GM19372 (cell line): ENCODE results near the gene SEC22C.

Experiments used
- ATAC-seq: cut with Tn5 transposase; IDR thresholded peaks from one replicate; pipeline ENCODE4 v1.9.1; 2021; ENCODE audit warnings: mild to moderate bottlenecking, low read depth, moderate library complexity; ENCODE audit not compliant: unreplicated experiment

The SEC22C gene

DNA sequence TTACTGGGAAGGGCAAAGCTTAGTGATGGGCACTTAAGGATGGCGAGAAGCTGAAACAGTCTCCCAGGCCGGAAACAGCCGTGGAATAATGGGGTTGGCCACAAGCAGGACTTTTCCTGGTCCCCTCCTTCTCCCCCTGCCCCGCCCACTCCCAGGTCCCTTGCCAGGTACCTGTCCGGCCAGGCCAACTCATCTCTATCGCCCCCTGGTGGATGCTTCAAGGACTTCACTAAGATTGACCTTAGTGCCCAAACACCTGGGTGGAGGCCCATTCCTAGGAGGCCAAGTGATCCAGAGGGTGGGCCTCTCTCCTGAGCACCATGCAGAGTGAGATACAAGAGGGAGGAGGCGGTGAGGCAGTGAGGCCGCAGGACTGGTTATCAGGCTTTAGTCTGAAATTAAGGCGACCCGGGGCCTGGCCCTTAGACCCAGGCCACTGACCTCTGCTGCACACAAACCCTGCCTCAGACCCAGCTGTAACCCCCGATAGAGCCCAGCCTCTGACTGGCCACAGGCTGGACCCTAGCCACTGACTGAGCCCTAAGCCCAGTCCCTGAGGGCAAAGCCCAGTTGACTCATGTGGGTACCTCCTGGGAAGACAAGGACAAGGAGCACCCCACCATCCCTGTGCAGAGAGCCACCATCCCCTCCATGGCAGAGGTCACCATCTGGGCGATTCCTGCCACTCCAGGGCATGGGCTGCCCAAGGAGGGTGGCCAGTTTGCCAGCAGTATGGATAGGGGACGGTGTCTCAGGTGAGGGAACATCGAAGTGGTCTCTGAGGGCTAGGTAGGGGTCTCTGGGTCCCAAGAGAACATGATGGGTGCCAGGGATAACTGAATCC, 41.7 kb downstream of the SEC22C start:
- no peak for ATAC-seq

DNA sequence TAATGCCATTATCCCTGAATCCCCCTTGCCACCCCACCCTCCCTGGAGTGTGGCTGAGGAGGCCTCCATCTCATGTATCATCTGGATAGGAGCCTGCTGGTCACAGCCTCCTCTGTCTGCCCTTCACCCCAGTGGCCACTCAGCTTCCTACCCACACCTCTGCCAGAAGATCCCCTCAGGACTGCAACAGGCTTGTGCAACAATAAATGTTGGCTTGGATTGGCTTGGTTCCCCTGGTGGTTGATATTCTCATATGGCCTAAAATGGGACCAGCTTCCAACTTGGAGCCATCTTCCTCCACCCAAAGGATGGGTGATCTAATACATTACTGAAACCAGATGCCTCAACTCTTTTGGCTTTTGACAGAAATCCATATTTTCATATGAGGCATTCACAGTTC, 44.4 kb downstream of the SEC22C start:
- ATAC-seq: no peak

DNA sequence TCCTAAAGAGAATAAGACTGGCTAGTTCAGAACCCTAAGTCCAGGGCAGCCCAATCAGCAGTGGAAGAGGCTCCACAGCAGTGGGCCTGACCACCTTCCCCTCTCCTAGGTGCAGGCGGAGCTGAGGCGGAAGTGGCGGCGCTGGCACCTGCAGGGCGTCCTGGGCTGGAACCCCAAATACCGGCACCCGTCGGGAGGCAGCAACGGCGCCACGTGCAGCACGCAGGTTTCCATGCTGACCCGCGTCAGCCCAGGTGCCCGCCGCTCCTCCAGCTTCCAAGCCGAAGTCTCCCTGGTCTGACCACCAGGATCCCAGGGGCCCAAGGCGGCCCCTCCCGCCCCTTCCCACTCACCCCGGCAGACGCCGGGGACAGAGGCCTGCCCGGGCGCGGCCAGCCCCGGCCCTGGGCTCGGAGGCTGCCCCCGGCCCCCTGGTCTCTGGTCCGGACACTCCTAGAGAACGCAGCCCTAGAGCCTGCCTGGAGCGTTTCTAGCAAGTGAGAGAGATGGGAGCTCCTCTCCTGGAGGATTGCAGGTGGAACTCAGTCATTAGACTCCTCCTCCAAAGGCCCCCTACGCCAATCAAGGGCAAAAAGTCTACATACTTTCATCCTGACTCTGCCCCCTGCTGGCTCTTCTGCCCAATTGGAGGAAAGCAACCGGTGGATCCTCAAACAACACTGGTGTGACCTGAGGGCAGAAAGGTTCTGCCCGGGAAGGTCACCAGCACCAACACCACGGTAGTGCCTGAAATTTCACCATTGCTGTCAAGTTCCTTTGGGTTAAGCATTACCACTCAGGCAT, 45.6 kb downstream of the SEC22C start:
- no peak for ATAC-seq

DNA sequence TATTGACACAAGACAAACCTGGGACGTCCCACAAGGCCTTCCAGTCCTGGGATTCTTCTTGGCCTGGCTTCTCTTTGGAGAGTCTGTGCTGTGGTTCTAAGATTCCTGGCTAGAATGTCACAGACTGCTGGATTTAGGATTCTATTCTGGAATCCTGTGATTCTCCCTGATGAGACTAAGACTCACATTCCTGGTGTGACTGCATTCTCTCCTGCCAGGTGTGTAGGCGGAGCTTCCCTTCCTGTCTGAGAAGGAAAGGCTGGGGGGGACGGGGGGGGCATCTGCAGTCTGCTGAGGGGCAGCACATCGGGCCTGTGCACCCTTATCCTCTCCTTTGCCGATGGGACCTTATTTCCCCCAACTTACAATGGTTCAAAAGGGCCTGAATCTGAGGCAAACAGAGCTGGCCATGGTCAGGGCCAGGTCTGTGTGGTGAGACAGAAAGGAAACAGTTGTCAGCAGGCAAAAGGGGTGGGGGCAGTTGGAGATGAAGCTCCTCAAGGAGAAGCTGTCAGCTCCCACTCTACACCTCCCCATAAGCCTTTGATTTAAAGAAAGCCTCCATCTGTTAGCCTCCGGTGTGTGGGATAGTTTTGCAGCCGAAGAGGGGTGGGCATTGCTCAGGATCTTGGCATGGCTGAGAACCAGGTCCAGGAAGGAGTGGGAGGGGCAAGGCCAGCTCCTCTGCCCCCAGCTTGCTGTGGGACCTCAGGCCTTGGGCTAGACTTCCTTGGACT, 48.4 kb downstream of the SEC22C start:
- no peak for ATAC-seq

DNA sequence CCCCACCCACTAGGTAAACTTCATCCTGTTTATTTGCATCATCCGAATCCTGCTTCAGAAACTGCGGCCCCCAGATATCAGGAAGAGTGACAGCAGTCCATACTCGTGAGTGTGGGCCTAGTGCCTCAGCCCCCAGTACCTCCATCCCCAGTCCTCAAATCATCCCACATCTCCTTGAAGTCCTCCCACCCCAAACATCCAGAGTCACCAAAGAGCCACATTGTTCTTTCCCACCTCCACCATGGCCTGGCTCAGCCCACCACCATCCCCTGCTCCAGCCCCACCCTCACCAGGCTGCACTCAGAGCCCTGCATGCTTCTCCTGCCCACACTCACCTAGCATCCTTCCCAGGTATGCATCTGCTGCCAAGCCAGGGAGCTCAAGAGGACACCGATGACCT, 49.5 kb downstream of the SEC22C start:
- no peak for ATAC-seq

DNA sequence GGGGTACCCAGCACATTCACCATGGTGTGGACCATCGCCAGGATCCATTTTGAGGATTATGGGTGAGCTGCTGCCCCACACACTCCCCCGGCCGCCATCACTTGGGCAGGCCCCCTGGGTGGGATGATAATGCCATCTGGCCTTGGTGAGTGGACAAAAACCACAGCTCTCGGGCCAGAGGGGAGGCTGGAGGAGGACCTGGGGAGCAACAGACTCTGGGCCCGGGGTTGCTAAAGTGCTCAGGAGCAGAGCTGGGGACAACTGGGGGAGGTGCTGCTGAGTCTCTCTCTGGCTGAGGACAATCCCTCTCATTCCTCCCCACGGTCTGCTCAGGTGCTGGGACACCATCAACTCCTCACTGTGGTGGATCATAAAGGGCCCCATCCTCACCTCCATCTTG, 50.3 kb downstream of the SEC22C start:
- no peak for ATAC-seq

DNA sequence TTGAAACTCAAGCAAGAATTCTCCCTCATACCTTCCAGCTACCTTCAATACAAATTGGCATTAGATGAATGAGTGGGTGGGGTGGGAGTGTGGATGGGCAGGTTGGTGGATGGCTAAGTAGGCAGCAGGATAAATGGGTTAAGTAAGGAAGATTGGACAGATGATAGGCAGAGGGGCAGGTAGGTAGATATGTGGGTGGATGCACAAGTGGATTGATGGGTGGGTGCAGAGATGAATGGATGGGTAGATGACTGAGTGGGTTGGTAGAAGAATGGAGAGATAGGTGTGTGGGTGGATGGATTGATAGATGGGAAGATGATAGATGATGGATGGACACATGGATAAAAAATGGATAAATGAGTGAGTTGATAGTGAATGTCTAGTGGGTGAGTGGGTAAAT, 51.7 kb downstream of the SEC22C start:
- ATAC-seq: no peak

DNA sequence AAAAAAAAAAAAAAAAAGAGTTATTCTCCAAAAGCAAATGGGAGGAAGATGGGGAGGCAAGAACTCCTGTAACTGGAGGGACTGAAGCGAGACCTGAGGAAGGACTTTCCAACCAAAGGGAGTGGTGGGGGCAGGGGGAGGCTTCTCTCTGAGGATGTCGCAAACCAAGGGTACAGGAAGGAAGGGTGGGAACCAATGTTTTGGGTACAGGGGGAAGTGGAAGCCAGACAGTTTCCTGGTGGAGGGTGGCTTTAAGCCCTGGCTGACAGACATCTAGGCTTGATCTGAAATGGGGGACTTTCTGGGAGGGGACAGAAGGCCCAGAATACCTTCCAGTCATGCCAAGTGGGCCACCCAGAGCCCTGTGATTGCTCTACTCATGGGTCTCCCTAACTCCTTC, 52.3 kb downstream of the SEC22C start:
- no peak for ATAC-seq

DNA sequence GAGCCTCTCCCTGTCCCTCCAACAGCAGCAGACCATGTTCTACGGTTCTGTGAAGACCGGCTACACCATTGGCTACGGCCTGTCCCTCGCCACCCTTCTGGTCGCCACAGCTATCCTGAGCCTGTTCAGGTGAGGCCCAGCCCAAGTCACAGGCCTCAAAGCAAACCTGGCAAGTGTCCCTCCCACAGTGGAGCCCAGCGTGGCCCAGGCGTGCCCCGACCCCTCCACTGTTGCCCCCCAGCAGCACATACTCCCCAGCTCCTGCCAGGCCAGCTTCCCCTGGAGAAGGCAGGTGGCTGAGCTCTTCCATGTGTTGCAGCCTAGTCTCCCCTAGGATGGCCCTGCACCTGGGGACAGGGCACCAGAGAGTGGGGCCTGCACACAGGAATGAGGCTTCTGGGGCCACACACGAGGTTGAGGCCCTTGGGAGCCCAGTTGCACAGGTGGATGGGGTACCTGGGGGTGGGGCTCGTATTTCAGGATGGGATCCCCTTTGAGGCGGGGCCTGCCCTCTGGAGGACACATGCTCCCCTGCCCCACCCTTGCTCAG, 54.3 kb downstream of the SEC22C start:
- no peak for ATAC-seq

DNA sequence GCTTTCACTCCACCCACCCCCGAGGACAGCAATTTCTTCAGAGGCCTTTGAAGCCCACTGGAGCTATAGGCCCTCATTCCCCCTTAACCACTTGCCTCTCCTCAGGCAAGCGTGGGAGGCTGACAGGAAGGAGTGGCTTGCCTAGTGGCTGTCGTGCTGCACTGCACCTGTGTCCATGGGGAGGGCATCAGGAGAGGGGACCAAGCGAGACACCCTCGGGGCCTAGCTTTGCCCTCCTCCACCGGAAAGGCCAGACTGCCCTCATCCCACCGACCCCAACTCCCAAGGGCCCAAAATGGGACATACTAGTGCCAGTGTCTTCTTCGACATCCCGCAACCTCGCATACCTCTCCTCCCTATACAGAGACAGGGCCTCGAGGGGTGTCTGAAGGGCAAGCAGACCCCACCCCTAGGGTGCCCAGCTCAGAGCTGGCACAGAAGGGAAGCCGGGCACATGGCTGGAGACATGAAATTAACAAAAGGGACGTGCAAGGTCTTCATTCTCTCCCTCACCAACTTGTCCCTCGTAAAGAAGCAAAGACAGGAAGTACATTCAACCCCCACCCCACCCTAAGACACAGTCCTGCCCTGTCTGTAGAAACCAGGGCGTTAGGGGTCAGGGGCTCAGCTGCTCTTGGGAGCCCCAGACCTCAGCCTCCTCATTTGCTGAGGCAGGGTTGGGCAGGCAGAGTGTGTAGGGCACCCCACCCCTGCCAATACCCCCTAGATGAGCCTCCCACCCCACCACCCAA, 55.0 kb downstream of the SEC22C start:
- ATAC-seq: no peak

DNA sequence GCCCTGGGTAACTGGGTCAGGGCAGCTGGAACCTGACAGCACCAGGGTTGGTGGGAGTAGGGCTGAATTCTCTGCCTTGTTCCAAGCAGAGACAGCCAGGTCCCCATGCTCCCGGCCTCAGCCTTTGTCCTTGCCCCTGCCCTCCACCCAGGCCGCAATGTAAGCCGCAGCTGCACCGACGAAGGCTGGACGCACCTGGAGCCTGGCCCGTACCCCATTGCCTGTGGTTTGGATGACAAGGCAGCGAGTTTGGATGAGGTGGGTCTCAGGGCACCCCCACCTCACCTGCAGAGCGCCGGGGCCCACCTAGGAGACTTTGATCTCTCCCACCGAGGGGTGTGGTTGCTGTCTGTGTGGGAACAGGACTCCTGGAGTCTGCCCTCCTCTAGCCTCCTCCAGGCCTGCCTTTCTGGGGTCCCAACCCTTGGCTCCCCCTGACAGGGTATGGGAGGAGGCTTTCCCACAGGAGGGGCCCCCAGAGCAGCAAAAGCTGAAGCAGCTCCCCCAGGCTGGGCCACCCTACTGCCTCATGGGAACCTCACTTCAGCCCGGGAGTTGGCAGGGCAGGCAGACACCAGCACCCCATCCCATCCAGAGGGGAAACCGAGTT, 55.9 kb downstream of the SEC22C start:
- no peak for ATAC-seq

DNA sequence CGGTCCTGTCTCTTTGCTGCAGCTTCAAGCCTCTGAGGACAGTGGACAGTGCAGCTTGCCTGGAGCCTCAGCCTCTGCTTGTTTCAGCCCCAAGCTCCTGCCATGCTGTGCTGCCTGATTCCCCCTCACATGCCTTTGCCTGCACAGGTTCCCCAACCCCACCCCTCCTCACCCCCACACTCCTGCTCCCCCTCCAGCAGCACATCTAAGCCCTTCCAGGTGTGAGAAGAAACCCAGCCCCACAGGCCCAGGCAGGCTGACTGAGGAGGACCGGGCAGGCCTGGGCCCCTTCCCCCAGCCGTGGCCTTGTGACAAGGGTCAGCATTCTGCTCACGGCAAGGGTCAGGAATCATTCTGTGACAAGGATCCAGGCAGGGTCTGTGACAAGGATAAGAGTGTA, 56.6 kb downstream of the SEC22C start:
- ATAC-seq: no peak

DNA sequence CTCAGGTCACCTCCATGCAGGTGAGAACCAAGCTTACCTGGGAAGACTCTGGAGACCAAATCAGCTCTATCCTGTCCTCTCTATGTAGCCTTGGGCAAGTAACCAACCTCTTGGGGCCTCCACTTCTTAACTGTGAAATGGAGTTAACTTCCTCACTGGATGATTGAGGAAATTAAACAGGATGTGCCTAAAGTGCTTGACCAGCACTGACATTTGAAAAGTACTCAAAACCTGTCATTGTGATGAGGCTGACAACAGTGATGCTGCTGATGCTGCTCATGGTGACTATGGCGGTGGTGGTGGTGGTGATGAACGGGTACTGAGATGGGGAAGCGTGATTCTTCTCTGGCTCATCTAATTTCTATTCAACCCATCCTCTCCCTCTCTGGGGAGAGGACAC, 57.0 kb downstream of the SEC22C start:
- no peak for ATAC-seq

DNA sequence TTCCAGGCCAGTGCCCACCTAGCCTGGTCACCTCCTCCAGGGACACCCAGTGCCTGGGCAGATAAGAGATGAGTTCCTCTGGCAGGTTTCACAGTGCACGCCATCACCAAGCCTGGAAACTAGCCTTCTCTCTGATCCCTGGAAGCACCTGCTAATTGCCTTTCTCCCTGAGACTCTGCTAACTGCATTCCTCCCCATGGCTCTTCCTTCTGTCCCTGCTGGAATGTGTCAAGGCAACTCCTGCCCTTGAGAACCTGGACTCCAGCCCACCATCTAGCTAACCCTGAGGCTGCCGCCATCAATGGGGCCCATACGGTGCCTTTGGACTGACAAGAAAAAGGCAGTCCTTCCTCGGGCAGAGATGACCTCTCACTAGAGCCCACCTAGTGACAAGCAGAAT, 60.9 kb downstream of the SEC22C start:
- ATAC-seq: no peak

DNA sequence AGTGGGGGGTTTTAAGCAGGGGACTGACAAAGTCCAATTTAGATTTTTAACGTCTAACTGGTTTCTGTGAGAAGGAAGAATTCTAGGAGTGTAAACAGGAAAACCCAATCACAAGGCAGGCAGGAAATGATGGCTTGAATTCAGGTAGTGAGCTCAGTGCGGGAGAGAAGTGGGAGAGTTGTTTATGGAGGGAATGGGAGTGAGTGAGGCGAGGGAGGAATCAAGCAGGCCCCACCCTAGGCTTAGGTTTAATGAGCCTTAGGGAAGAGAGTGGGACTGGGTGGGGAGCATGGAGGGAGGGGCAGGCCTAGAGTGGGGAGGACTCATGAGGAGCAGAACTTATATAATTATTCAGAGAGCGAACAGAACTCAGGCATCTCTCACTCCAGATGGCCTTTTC, 61.4 kb downstream of the SEC22C start:
- no peak for ATAC-seq

DNA sequence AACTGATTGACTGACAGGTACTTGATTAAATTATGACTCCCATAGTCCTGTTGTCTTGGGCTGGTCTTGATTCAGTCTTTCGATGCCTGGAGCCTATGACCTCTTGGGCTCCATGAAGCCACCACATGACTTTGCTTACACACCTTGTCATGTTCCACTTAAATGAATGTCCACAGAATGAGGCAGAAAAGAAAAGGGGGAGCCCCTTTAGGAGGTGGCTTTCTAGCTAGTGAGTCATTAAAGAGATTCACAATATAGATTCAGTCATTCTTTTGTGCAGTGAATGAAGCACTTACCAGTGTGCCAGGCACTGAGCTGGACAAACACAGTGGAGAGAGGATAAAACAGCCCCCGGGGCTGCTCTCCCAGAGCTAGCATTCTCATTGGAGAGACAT, 62.2 kb downstream of the SEC22C start:
- no peak for ATAC-seq

DNA sequence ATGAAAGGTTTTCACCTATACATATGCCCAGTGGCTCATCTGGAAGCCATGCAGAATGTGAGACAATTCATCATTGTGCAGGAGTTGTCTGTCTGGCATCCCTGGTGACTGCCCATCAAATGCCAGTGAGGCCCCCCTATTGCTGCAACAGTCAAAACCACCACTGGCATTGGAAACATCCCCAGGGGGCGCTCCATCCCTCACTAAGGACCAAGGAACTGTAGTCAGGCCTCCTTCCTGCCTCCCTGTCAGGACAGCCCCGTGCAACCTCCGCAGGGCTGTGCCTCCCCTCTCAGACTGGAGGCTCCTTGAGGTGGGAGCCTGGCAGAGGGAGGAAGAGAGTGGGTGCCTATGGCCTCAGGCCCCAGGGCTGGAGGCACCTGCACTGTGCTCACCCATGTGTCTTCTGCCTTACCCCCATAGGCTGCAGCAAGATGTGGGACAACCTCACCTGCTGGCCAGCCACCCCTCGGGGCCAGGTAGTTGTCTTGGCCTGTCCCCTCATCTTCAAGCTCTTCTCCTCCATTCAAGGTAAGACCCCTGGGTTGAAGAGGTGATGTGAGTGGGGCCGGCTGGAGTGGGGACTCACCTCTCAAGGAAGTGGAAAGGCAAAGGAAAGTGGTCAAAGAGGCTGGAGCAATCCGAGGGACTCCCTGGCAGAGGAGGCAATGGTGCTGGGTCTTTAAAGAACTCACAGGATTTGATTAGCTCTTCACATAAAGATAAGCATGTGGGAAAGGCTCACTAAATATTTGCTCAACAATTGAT, 62.8 kb downstream of the SEC22C start:
- ATAC-seq: no peak

DNA sequence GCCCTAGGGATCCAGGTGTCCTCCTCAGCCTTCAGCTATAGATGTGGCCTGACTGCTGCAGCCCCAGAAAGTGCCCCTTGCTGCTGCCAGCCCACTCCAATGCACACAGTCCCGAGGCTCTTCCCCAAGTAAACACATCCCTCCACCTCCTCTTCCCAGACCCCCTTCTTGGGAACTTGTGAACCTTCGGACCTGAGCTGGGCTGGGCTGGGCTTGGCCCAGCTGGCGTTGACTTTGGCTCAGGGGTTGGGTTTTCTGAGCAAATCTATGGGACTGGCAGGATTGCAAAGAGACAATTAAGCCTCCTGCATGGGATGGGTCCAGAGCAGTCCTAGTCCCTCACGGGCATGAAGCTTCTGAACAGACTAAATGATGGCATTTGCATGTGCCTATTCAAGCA, 64.7 kb downstream of the SEC22C start:
- no peak for ATAC-seq

DNA sequence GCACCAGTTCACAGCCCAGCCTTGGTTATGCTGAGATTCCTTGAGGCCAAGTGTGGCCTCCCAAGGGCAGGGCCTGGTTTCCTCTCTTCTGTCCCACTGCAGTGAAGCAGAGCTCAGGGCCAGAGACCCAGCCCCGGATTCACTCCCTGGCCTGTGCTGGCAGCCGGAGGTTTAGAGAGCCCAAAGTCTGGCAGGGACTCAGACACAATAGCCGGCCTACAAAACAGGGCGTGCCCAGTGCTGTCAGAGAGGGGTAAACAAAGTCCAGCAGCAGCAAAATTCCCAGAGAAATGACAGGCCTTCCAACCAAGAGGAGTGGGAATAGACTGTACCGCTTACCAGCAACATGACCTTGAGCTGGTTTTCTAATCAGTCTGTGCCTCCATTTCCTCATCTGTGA, 65.3 kb downstream of the SEC22C start:
- ATAC-seq: no peak
